Body of pancreas (tissue), 4 donors: ENCODE results near the gene TMEM217.

ENCODE experiments used
- CTCF ChIP-seq, 7 experiments: fragments of 450-650 bp in 4 of 7; fragments of 200-600 bp in 3 of 7; sonication (generic) in 3 of 7; IDR thresholded peaks; one replicate each; pipeline ENCODE4 v1.5.1; 2016 to 2019; ENCODE audit warnings: antibody characterized with exemption in 7 of 7
- POLR2A ChIP-seq, 3 donors: fragments of 450-650 bp; IDR thresholded peaks; one replicate each; pipeline ENCODE4 v1.6.1; 2016; ENCODE audit warnings: antibody characterized with exemption in 3 of 3, mild to moderate bottlenecking in 2 of 3

- TF ChIP-seq POLR2A (IDR thresholded peaks at IDR 0.05) (no peak), CTCF (IDR thresholded peaks at IDR 0.05) (no peak)
Measured at GRCh38 chr6:37277001-37277409, 19.1 kb upstream of the TMEM217 start.
